HG03565 (cell line): ENCODE data around the gene SLC39A3.

Experiments
- ATAC-seq: cut with Tn5 transposase; IDR thresholded peaks from one replicate; pipeline ENCODE4 v1.9.1; 2021; ENCODE audit warnings: mild to moderate bottlenecking, moderate library complexity; ENCODE audit not compliant: unreplicated experiment

SLC39A3 gene

DNA sequence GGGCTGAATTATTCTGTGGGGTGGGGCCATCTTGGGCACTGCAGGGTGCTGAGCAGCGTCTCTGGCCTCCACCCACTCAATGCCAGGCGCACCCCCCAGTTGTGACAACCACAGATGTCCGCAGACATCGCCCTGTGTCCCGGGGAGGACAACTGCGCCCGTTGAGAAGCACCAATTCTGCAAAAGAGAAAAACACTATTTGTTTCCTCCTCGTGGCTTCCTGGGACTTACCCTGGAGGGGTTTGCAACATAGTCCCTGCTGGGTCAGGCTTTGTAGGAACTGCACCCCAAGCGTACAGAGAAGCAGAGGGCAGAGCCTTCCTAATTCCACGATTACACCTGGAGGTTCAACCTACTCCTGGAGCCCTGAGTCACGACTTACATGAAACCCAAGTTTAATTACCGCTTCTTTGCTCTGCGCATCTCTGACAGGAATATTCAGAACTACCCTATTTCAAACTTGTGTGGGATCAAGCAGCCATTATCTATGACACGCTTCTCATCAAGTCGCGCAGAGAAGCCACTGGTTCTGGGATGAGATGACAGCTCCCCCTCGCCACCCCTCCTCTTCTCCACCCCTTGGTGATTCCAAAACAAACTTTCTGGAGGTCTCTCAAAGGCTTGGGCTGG, 11.1 kb upstream of the SLC39A3 start:
- ATAC-seq: no peak

DNA sequence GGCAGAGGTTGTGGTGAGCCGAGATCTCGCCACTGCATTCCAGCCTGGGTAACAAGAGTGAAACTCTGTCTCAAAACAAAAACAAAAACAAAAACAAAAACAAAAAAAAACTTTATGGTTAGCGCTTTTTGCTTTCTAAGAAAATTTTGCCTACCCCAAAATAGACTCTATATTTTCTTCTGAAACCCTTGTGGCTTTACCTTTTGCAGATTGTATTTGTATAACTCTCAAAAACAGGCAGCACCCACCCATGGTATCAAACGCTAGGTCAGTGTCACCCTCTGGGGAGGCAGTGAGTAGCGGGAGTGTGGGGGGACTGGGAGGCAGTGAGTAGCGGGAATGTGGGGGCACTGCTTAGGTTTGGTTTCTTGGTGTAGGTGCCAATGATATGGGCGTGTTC, 7.5 kb upstream of the SLC39A3 start:
- ATAC-seq: no peak

DNA sequence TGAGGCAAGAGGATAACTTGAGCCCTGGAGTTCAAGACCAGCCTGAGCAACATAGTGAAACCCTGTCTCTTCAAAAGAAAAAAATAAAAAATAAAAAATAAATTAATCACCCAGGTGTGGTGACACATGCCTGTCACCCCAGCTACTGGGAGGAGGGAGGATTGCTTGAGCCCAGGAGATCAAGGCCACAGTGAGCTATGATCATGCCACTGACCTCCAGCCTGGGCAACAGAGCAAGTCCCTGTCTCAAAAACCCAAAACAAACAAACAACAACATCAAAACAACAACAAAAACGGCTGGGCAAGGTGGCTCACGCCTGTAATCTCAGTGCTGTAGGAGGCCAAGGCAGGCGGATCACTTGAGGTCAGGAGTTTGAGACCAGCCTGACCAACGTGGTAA, 4.3 kb upstream of the SLC39A3 start:
- no peak for ATAC-seq

DNA sequence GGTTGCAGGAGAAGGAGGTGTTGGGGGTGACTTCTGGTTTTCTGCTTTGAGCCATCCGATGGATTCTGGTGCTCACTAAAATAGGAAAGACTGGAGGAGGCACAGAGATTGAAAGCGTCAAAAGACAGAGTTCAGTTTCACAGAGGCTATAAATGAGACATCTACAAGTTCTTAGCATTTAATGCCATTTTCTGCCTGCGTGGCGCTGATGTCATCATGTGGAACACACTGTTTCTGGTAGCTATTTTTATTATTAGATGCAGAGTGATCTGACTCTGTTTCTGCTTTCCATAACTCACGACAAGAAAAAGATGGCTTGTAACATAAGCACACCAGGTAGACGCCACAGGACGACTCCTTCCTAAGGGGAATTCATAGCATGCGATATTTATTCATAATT, 3.3 kb upstream of the SLC39A3 start:
- no peak for ATAC-seq

DNA sequence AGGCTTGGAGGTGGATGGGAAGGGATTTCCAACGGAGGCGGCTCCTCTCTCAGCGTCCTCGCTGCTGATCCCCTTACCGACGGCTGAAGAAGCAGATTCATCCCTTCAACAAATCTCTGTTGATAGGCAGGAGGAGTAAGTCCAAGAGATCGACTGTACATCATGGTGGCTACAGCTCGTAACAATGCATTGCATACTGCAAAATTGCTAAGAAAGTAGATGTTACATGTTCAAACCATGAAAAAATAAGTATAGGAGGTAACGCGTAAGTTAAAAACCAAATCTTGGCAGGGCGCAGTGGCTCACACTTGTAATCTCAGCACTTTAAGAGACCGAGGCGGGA, 468 bp upstream of the SLC39A3 start:
- ATAC-seq: no peak

DNA sequence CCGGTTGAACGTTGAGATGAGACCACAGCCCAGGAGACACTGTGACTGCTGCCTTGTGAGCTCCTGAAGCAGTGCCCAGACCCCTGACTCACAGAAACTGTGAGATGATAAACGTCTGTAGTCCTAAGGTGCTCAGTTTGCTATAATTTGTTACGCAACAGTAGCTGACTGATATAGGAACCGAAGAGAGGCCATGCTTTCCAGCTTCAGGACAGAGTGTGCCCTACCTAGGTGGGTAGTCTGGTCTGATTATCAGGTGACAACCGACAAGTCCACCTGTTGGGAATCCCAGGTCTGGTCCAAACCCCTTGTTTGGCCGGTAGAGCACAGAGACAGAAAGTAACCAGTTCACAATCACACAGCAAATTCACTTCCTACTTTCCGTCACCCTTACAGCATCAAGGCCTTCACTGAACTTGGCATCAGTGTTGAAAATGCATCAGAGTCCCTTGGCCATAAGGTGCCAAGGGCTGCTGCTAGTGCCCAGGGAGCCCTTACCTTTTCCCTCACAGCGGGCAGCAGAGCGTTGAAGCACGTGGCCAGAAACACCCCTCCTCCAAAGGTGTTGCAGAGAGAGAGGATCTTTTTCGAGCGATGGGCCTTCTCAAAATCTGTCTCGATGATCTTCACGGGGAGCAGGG, 3.1 kb downstream of the SLC39A3 start:
- no peak for ATAC-seq

DNA sequence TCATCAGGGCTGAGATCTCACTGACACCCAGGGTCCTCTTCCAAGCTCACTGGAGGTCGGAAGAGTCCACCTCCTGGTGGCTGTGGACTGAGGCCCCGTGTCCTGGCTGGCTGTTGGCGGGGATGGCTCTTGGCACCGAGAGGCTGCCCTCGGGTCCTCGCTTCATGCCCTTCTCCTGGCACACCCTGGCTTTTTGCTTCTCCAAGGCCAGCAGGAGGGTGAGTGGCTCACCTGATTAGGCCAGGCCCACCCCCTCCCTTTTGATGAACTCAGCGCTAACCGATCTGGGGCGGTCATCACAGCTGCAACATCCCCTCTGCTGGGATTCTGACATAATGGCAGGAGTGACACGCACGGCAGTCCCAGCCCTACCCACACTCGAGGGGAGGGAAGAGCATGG, 4.4 kb downstream of the SLC39A3 start:
- ATAC-seq: no peak

DNA sequence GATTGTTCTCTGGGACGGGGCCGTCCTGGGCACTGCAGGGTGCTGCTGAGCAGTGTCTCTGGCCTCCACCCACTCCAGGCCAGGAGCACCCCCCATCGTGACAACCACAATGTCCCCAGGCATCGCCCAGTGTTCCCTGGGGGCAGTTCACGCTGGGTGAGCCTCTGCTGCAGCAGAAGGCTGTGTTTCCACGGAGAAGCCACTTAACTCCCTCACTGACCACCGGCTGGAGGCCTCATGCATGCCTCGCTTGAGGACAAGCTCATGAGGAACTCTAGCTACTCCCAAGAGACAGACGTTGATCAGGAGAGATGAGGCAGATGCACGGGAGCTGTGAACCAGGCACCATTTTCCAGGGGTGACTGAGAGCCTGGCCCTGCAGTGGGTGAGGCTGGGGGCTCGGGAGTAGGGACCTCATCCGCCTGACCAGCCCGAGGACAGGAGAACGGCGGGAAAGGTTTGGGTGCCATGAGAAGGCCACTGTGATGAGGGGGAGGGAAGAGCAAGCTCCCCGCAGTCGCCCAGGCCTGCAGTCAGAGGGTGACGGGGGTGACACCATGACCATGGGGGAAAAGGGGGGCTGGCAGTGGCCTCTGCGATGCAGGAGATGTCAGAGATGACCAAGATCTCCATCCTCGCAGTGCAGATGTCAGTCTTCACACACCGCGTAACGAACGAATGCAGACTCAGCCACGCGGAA, 5.1 kb downstream of the SLC39A3 start:
- ATAC-seq: no peak

DNA sequence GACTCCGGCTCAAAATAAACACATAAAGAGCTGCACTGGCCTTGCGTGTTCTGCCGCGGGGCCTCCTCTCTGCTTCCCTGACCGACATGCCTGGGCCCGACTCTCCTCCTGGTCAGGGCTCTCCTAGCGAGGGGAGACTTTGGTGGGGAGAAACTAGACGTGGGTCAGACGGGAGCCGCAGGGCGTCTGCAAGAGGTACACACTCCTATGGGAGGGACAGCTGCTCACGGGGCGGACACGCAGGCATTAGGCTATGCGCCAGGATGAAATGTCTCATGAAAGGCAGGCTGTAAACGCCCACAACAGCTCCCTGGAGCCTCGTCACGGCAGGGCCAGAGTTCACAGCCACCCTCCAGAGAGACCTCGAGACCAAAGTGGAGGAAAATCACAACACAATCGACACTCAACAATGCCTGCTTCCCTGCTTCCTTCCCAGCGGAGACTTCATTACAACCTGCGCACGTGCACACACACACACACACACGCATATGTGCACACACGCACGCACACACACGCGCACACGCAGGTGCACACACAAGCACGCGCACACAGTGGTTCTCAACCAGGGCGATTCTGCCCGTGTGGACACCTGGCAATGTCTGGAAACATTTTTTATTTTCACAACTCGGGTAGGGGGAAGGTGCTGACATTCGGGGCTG, 5.8 kb downstream of the SLC39A3 start:
- no peak for ATAC-seq

DNA sequence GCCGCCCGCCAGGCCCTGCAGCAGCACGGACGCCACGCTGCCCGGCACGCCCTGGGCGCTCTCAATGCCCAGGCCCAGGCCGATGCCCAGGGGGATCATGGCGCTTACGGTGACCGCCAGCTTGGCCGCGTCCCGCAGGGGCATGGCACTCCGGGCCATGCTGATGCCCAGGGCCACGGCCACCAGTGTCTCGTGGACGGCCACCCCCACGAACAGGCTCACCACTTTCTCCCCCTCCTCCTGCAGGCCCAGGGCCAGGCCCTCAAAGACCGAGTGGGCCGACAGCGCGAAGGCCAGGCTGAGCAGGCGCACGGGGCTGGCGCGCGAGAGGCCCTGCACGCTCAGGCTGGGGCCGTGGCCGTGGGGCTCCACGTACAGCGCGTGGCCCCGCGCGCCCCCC, 6.9 kb downstream of the SLC39A3 start:
- no peak for ATAC-seq

DNA sequence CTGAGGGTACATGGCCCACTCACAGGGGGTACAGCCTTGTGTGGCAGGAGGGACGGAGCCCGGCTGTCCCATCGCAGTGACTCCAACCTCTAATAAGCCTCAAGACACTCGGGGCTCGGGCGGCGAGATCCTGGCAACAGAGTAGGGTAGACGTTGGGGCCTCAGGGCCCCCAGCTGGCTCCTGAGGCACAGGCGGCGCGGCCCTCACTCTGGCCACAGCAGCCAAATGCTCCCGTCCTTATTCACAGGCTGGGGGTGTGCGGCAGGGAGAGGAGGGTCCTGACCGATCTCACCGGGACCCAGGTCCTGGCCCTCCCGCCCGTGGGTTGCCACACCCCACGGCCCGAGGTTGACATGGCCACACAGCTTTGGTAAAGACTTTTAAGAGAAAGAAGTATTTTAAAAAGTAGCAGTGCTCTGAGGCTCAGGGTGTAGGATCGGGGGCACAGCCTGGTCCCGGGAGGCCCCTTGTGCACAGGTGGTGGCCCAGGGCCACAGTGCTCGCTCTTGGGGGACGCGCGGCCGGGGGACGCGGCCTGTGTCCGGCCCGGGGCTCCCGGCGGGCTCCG, 7.6 kb downstream of the SLC39A3 start:
- ATAC-seq: no peak

DNA sequence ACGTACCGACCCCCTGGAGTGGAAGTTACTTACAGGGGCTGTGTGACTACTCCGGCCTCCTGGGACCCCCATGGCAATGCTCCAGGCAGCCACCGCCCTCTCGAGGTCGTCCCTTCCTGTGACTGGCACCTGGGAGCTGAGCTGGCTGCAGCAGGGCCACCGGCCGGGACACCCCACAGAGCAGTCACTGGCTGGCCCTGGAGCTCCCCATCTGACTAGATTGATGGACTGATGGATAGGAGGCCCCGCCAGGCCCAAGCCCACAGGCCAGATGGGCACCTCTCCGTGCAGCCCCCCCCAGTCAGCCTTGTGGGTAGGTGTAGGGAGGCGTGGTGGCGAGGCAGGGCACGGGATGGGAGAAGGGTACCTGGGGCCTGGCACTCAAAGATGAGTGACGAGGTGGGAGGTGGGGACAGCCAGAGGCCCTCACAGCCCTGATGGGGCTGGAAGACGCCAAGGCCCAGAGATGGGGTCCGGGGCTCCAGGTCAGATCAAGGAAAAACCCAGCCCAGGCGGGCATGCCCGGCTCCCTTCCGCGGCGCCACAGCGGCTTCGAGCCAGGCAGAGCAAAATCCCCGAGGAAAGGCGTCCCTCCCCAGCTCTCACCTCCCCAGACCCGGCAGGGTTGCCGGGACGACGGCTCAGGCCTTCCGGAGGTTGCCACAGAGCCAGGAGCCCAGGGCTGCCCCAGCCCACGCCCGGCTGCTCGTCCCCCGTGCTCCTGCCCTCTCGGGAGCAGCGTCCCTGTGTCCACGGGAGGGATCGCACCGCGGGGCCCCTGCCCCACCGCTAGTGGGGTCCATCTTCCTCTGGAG, 8.4 kb downstream of the SLC39A3 start:
- ATAC-seq: no peak

DNA sequence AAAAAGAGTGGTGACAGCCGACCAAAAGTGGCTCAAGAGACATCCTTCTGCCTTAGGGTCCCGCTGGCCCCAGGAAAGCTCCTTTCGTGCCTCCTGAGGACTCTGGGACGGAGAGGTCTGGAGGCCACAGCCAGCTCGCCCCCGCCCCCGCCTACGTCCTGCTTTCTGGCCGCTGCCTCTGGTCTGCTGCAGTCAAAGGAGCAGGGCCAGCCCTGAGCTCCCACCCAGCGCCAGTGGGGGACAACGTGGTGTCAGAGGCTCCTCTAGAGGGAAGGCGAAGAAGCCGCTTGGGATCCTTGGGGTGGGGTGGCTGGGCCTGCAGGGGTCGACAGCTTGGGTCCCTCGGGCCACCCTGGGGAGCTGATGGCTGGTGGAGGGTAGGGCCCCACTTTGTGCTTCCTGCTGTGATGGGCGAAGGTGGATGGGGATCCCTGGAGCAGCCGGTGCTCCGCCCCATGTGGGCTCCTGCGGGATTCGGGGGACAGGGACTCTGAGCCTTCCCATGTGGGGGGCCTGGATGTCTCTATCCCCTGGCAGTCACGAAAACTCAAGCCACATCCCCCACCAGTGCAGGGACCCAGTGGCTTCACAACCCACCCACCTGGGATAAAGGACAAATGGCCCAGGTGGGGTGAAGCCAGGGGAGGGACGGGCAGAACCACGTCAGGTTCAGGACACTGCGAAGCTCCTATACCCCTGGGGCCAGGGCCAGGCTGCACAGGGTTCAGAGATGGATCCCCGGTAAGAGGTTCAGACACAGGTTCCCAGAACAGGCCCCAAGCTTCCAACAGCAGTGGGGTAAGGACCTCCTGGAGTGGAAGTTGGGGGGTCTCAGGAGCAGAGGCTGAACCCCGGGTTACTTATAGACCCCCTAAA, 9.6 kb downstream of the SLC39A3 start:
- no peak for ATAC-seq

DNA sequence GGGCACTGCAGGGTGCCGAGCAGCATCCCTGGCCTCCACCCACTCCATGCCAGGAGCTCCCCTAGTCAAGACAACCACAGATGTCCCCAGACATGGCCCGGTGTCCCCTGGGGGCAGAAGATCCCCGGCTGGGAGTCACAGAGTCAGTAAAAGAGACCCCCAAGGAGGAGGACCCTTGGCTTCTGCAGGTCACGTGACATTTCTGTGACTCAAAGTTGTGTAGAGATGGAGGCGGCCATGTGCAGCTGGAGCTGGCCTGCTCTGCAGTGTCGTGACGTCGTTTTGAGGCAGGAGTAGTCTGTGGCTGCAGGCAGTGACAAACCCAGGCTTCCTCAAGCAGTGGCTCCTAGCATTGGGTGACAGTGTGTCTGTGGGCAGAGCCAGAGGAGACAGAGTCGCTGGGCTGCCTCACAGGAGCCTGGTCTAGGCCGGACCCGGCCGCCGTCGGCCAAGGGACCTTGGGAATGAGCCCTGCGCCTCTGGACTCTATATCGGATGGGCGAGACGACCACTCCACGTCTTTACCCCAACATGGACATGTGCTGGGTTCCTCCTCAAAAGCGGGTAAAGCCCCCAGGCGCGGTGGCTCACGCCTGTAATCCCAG, 10.9 kb downstream of the SLC39A3 start:
- no peak for ATAC-seq

DNA sequence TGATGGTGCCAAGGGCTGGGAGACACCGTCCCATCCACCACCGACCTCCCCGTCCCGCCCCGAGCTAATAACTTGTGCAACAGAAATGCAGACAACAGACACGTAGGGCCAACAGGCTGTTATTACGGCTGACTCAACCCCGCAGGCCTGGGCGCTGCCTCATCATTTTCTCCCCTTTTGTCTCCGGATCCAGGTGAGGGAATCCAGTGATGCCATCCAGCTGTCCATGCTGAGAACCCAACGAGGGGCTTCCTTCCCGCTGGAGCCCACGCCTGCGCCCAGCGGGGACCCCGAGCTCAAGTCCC, 12.2 kb downstream of the SLC39A3 start:
- no peak for ATAC-seq

DNA sequence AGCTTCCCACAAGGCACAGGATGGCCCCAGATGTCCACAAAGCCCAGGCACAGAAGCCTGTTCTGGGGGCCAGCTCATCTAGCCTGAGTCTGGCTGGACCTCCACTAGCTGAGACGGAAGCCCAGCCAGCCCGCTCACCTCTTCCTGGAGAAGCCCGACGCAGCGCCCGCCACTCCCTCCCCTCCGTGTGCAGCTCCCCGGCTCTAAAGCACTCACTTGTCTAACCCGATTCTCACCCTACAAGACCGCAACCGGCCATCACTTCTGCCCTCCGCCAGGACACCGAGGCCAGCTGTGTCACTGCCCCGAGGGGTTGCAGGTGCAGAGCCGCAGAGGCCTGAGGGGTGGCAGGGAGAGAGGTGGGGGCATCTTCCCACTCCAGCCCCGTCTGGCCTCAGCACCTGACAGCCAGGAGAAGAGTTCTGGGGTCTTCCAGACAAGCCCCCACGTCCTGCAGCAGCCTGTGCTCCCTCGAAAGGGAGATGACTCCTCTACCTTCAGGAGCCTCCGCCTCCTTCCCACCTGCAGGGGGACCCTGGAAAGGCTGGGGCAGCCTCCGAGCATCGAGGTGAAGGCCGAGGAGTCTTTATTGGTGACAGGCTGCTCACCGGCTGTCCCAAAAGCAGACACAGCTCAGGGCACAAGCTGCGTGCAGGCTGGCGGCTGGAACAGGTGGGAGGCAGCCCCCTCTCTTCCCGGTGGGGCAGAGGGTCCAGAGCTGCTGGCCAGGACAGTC, 12.7 kb downstream of the SLC39A3 start:
- no peak for ATAC-seq

DNA sequence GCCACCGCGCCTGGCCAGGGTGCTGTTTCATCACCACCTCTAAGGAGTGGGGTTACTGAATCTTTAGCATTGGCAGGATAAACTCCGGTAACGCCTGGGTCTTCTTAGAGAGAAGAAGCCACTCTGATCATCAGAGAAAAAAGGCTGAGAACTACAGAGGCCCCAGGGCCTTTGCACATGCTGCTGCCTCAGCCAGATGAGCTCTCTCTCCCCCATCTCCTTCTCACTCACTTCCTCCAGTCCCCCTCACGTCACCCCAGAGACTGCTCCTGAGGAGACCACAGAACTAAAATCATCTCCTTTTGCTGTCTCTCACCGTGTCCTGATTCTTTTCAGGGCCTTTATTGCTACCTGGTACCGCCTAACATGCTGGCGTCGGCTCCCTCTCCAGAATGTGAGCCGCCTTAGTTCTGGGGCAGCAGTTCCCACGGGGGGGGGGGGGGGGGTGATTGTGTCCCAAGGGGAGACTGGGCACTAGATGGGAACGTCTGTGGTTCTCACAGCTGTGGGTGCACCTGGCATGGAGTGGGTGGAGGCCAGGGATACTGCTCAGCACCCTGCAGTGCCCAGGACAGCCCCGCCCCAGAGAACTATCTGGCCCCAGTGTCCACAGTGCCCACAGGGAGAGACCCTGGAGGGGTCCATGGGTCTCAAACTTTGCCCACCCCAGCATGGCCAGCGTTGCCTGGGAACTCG, 13.5 kb downstream of the SLC39A3 start:
- ATAC-seq: no peak

DNA sequence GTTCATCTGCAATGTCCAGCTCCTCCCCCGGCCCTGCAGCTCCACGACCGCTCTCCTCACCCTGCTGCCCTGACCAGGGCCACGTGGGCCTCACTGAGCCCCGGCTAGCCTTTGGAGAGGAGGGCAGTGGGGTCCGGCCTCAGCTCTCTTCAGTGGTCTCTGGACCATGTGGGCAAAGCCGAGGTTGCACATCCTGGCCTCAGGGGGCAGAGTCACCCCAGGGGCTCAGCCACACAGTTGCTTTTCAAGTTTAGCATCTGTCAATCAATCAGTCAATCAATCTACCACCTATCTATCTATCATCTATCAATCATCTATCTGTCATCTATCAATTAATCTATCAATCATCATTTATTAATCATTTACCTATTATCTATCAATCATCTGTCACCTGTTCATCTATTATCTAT, 15.7 kb downstream of the SLC39A3 start:
- ATAC-seq: no peak
